B cell (primary cell): ENCODE measurements around the gene PADI4. TPM values are rescaled to one million over a fixed set of nuclear protein-coding genes. Genes with fewer than 3 reads are reported as not detected.

ENCODE experiments used
- ATAC-seq: fragments of 200-7000 bp; cut with Tn5 transposase; one replicate; pipeline ENCODE4 v1.10.0; 2021; ENCODE audit warnings: low read depth, mild to moderate bottlenecking, moderate number of reproducible peaks, moderate library complexity
- CTCF ChIA-PET: fragments of 350-600 bp; sonication (Branson Sonifier 250); formaldehyde crosslinking; loops from one replicate; lab custom pipeline; 2021; ENCODE audit warnings: antibody characterized with exemption, inconsistent platforms; lab: Charles Lee
- POLR2A ChIA-PET: fragments of 350-600 bp; sonication (Branson Sonifier 250); formaldehyde crosslinking; loops from one replicate; lab custom pipeline; 2021; ENCODE audit warnings: antibody characterized with exemption; lab: Charles Lee
- DNase-seq: peaks from one replicate; pipeline ENCODE4 v3.0.0; 2013
- H2AFZ ChIP-seq: 2 replicates; pipeline ENCODE4 v1.6.1; 2012; ENCODE audit warnings: mild to moderate bottlenecking, low read depth, low read length; ENCODE audit not compliant: insufficient read depth, poor library complexity, severe bottlenecking
- H3K27ac ChIP-seq, 2 donors: 1 replicate in 1 of 2; 2 replicates in 1 of 2; pipeline ENCODE4 v1.5.1; 2012 to 2013; ENCODE audit warnings: low read length in 2 of 2, mild to moderate bottlenecking in 2 of 2, moderate library complexity in 1 of 2
- H3K27me3 ChIP-seq, 4 experiments: fragments of 200-600 bp in 1 of 4; sonication (generic) in 1 of 4; replicated peaks in 1 of 4; 1 replicate in 2 of 4; 2 replicates in 2 of 4; pipeline versions ENCODE4 v1.6.1 to v1.7.0; 2013 to 2016; ENCODE audit warnings: low read length in 3 of 4, mild to moderate bottlenecking in 2 of 4, mixed read lengths in 1 of 4, moderate library complexity in 1 of 4; ENCODE audit not compliant: insufficient read depth in 4 of 4, control insufficient read depth in 3 of 4; ENCODE audit errors: control extremely low read depth in 1 of 4
- H3K36me3 ChIP-seq, 2 experiments: replicated peaks in 1 of 2; 1 replicate in 1 of 2; 2 replicates in 1 of 2; pipeline versions ENCODE4 v1.6.1 to v1.7.1; 2013; ENCODE audit warnings: low read length in 1 of 2; ENCODE audit not compliant: insufficient read depth in 2 of 2, control insufficient read depth in 1 of 2; ENCODE audit errors: control extremely low read depth in 1 of 2, extremely low read depth in 1 of 2
- H3K4me1 ChIP-seq, 2 donors: fragments of 200-600 bp in 1 of 2; sonication (generic) in 1 of 2; 1 replicate in 1 of 2; 2 replicates in 1 of 2; pipeline versions ENCODE4 v1.5.1 to v1.6.1; 2013 to 2017; ENCODE audit warnings: low read length in 2 of 2; ENCODE audit not compliant: control insufficient read depth in 2 of 2, insufficient read depth in 2 of 2
- H3K4me2 ChIP-seq: replicated peaks from 2 replicates; pipeline ENCODE3; 2012; ENCODE audit warnings: mild to moderate bottlenecking, low read depth, low read length; ENCODE audit not compliant: poor library complexity, severe bottlenecking
- H3K4me3 ChIP-seq, 5 experiments: fragments of 200-600 bp in 1 of 5; sonication (generic) in 1 of 5; 1 replicate in 3 of 5; 2 replicates in 2 of 5; pipeline versions ENCODE4 v1.5.1 to v1.7.0; 2011 to 2016; ENCODE audit warnings: low read length in 4 of 5, mild to moderate bottlenecking in 4 of 5, low read depth in 2 of 5, control low read depth in 1 of 5, moderate library complexity in 1 of 5; ENCODE audit not compliant: insufficient read depth in 1 of 5; ENCODE audit errors: control extremely low read depth in 1 of 5, extremely low read depth in 1 of 5
- H3K79me2 ChIP-seq: fragments of 200-600 bp; sonication (generic); one replicate; pipeline ENCODE4 v1.6.0; 2016; ENCODE audit warnings: low read length; ENCODE audit not compliant: control insufficient read depth, insufficient read depth
- H3K9ac ChIP-seq: fragments of 200-600 bp; sonication (generic); 2 replicates; pipeline ENCODE4 v1.6.1; 2017; ENCODE audit warnings: mild to moderate bottlenecking, low read length, moderate library complexity
- H3K9me3 ChIP-seq, 3 donors: one replicate each; pipeline versions ENCODE4 v1.6.1 to v1.7.1; 2013; ENCODE audit warnings: low read length in 2 of 3; ENCODE audit not compliant: control insufficient read depth in 2 of 3, insufficient read depth in 1 of 3; ENCODE audit errors: control extremely low read depth in 1 of 3
- H4K20me1 ChIP-seq: 2 replicates; pipeline ENCODE4 v1.6.0; 2012; ENCODE audit warnings: mild to moderate bottlenecking, low read length; ENCODE audit not compliant: insufficient read depth, control insufficient read depth, poor library complexity, severe bottlenecking
- H3K27ac Mint-ChIP-seq: one replicate; pipeline ENCODE4 v1.8.0; 2021; ENCODE audit warnings: mixed read lengths
- H3K27me3 Mint-ChIP-seq: one replicate; pipeline ENCODE4 v1.8.0; 2021; ENCODE audit warnings: mixed read lengths
- H3K4me1 Mint-ChIP-seq: one replicate; pipeline ENCODE4 v1.8.0; 2021; ENCODE audit warnings: mixed read lengths
- H3K4me3 Mint-ChIP-seq: one replicate; pipeline ENCODE4 v1.8.0; 2021; ENCODE audit warnings: mixed read lengths
- H3K9me3 Mint-ChIP-seq: one replicate; pipeline ENCODE4 v1.8.0; 2022; ENCODE audit warnings: mixed read lengths; ENCODE audit not compliant: insufficient read depth
- CTCF ChIP-seq: fragments of 200-600 bp; IDR thresholded peaks from one replicate; pipeline ENCODE4 v1.8.0; 2022; ENCODE audit warnings: antibody characterized with exemption, mild to moderate bottlenecking
- EZH2 ChIP-seq: IDR thresholded peaks from 2 replicates; pipeline ENCODE4 v1.6.1; 2012; ENCODE audit warnings: borderline replicate concordance, low read depth, mild to moderate bottlenecking, moderate library complexity, low read length; ENCODE audit not compliant: insufficient read depth, poor library complexity, severe bottlenecking
- WGBS: methylation state at CpG from one replicate; pipeline ENCODE4 v1.1.5; 2013; ENCODE audit warnings: missing lambda C conversion rate; ENCODE audit not compliant: insufficient coverage; 5-methylcytosine and 5-hydroxymethylcytosine counted together
- intact Hi-C: fragments of 100-400 bp; cut with micrococcal nuclease; formaldehyde crosslinking; loops from one replicate; pipeline ENCODE4 v1.10.0; 2022
- polyA plus RNA-seq: library from polyadenylated mRNA; depleted of rRNA; stranded (reverse); fragments of >200 nt; gene quantifications from 2 replicates; pipeline ENCODE4 v1.2.3, GENCODE V29; 2012
- total RNA-seq, 2 donors: library from RNA; stranded (reverse); fragments of 120-200 nt in 1 of 2; gene quantifications; 1 replicate in 1 of 2; 2 replicates in 1 of 2; pipeline versions ENCODE4 v1.2.3 to v1.2.4, GENCODE V29; 2013 to 2022

The PADI4 gene
- total and polyA plus RNA-seq, 2 donors (not counting 1 experiment from before 2014, with no cell fraction given), result 0.44 to 0.85 TPM

GRCh38 chr1:17355898-17356297 is 47.9 kb downstream of the PADI4 start:
- Histone ChIP-seq H3K36me3 (no peaks in the 10 kb centered on the region), H3K27me3 (no peaks in the 10 kb centered on the region), H2AFZ (peak overlapping the region; percentile 83), H3K79me2 (no peaks in the 10 kb centered on the region), H3K9me3 (no peaks in the 10 kb centered on the region), H4K20me1 (no peaks in the 10 kb centered on the region), H3K4me2 (peak overlapping the region; percentile 71), H3K27ac (peak overlapping the region in 1 of 2 donors; percentile 40), H3K4me3 (peak overlapping the region in 4 of 5 experiments; percentile 18 to 37 (median 30)), H3K4me1 (peaks cover 11 to 15% of the 10 kb centered on the region in 2 donors), H3K9ac (peak overlapping the region; percentile 50)
- peaks cover 6% of the 10 kb centered on the region for H3K27me3 Mint-ChIP-seq
- TF ChIP-seq CTCF, result no peak
- TF ChIP-seq EZH2, result no peak
- ChIA-PET CTCF (no interaction called here), POLR2A (no interaction called here)
- intact Hi-C loops, result no loop called here
- H3K4me1 Mint-ChIP-seq, result peaks cover 13% of the 10 kb centered on the region
- WGBS, result 6% methylated on average over 6 of the region's 6 CpGs
- peak overlapping the region; percentile 26 for H3K27ac Mint-ChIP-seq
- no peaks in the 10 kb centered on the region for H3K9me3 Mint-ChIP-seq
- peak overlapping the region; percentile 71 for H3K4me3 Mint-ChIP-seq
- ATAC-seq, result peak; percentile 45
- peak; percentile 22 for DNase-seq

GRCh38 chr1:17356387-17357026 is 48.5 kb downstream of the PADI4 start:
- Histone ChIP-seq H3K9ac (peak overlapping the region; percentile 50), H3K4me3 (peak overlapping the region in 4 of 5 experiments; percentile 18 to 37 (median 30)), H3K27me3 (no peaks in the 10 kb centered on the region), H3K4me2 (peak overlapping the region; percentile 71), H3K79me2 (no peaks in the 10 kb centered on the region), H3K4me1 (peaks cover 11 to 15% of the 10 kb centered on the region in 2 donors), H3K36me3 (no peaks in the 10 kb centered on the region), H3K9me3 (no peaks in the 10 kb centered on the region), H2AFZ (peak overlapping the region; percentile 83), H4K20me1 (no peaks in the 10 kb centered on the region), H3K27ac (peak overlapping the region in 1 of 2 donors; percentile 40)
- no peak overlapping the region for H3K27ac Mint-ChIP-seq
- ATAC-seq (no peak), DNase-seq (no peak)
- H3K9me3 Mint-ChIP-seq, result no peaks in the 10 kb centered on the region
- intact Hi-C loops, result no loop called here
- CTCF ChIA-PET, result no interaction called here
- H3K4me3 Mint-ChIP-seq, result peak overlapping the region; percentile 71
- TF ChIP-seq EZH2, result no peak
- TF ChIP-seq CTCF, result no peak
- peaks cover 13% of the 10 kb centered on the region for H3K4me1 Mint-ChIP-seq
- H3K27me3 Mint-ChIP-seq, result peaks cover 6% of the 10 kb centered on the region
- POLR2A ChIA-PET, result interaction anchor here (0.6 kb wide), 1 partner anchor 12 kb away, joined by 18 read pairs; no protein-coding TSS in a partner anchor
- WGBS, result 31% methylated on average over 11 of the region's 12 CpGs
